Anterior cingulate cortex (tissue), 58 donors: ENCODE measurements around the gene STAG2.

Experiments
- DNase-seq, 58 donors: peaks; one replicate each; lab custom pipeline; 2025; lab: John Stamatoyannopoulos, UW

Gene STAG2

DNA sequence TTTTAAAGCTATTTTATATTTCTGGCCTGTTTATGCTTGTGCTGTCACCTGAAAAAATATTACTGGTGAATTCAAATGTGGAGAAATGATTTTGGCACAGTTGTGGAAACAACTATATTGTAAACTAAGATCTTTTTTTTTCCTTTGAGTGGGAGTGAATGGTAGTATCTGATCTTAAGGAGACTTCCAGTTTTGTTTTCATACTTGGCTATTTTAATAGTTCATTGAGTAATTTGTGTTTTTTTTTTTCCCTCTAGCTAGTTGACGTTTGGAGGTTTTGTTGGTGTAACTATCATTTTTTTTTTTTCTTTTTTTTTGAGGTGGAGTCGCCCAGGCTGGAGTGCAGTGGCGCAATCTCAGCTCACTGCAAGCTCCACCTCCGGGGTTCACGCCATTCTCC, 10.5 kb downstream of the STAG2 start:
- no peak for DNase-seq

DNA sequence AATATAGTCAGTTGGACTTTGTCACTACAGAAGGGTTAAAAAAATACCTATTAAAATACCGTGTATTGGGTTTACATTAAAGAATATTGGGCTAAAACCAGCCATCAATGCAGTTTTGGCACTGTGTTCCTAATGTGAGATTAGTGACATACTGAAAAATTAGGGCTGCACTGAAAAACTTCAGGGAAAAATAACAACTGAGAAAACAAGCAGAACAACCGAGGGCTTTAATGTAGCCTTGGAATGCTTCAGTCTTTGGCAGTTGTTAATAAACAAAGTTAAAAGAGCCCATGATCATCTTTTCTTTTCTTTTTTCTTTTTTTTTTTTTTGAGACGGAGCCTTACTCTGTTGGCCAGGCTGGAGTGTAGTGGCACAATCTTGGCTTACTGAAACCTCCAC, 12.4 kb downstream of the STAG2 start:
- DNase-seq = no peak

DNA sequence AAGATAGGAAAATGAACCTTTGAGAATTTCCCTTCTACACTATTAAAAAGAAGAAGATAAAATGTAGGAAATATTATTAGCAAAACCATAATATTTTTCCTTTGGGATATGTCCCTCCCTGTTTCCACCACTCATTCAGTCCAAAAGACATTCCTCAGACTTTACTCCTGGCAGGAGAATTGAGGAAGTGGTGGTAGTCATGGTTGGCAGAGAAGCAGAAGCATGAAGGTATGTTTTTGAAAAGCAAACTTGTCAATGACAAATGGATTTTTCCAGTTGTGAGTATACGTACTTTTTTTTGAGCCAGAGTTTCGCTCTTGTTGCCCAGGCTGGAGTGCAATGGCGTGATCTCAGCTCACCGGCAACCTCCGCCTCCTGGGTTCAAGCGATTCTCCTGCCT, 13.7 kb downstream of the STAG2 start:
- no peak for DNase-seq

DNA sequence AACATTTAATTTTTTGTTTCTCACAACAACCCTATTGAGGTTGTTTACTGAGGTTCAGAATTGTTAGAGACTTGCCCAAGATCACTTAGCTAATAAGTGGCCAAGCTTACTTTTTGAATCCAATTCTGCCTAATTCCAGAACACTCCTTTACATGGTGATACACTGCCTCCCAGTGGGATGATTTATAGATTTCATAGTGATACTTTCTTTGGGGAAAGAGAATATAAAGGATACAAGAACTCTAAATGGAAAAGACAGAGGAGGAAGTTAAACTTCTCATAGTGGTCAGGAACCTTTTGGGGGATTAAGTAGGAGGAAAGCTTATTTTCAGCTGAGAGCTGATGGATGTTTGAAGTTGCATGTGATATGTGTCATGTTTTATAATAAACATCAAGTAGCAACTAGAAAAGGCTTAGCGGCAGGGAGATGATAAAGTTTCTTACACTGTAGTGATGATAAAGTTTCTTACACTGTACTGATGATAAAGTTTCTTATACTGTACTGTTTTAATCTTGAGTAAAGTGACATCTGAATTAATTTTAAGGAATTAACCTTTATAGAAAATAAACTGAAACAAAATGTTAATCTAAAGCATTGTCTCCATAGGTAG, 15.3 kb downstream of the STAG2 start:
- DNase-seq = peak in 1 of 58 donors; percentile 5

DNA sequence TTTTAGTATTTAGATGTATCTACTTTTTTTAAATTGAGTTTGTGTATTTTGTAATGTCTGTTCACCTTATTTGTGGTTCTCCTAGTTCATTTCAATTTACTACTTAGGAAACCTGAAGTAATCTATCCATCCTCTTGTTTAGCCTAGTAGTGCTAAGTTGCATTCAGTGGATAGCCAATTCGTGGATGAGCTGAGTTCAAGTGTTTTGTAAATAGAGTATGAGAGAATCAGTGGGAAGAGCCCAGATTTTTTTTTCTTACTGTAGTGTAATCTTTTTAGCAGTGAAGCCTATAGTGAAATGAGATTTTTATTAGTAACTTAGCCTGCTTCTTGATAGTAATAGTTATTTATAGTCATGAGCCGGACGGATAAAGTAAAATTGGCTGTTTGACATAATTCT, 21.7 kb downstream of the STAG2 start:
- no peak for DNase-seq

DNA sequence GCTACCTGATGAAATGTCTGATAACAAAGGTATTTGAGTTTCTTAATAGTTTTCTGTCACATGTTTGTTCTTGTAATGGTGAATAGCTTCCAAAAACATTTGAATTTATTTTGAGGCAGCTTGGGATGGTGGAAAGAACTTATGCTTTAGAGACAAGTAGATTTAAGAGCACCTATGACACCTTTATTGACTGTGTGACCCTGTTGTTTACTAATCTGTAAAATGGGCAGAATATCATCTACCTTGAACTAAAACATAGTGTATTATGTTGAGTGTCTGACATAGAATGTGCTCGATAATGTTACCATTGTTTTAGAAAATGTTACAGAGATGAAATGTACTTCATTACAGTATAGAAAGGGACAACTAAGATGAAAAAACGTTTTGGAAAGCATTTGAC, 24.9 kb downstream of the STAG2 start:
- no peak for DNase-seq

DNA sequence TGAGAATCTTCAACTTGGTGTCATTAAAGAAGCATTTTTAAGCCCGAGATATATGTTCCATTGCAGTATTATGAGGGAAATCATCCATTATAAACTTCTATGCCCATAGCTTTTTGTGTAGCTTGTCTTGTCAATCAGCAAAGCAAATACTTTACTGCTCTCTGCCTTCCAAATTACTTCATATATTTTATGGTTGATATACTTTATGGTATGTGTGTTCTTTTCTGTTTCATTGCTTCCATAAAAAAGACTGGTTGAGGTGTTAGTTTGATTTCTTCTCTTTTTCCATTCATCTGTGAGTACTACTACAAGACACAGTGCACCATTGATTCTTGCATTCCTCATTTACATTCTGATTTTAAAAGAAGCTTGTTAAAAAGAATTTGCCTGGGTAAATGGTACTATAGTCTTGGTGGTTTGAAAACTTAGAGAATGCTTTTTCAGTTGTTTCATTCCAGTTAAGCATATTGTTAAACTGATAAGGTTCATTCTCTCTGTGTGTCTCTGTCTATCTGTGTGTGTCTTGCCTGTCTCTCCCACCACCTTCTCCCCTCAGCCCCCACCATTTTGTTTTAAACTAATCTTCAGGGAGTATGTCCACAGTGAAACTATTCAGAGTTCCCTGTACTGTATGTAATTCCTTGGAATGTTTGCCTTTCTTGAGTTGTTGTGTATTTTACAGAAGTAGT, 27.1 kb downstream of the STAG2 start:
- DNase-seq = no peak

DNA sequence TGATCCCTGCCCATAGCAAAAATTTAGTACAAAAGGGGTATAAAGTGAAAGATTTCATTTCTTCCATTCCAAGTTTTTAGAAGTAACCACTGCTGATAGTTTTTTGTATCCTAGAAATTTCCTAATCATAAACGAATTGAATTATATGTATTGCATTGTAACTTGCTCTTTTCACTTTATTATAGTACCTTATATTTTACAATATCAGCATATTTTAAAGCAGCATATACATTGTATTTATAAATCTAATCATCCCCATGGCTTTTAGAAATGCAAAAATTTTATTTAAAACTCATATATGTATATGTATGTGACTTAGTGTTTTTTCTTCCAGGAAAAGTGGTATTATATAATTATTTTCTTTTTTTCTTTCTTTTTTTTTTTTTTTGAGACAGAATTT, 27.7 kb downstream of the STAG2 start:
- DNase-seq = no peak

DNA sequence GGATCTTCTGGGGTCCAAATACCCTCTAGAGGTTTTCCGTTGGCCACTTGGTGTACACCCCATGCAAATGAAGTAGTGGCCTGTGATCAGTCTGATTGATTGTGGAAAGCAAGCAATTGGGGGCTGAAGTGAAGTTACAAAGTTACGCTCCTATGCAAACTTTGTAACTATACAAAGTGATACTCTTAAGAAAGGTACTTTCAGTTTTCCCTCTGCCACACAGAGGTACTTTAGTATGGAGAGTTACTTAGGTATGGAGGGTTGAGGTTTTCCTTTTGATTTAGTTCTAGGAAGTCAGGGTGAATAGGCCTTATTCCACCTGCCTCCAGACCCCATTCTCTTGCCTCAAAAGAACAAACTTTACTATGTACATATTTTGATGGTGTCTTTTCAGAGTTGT, 28.7 kb downstream of the STAG2 start:
- DNase-seq = no peak

DNA sequence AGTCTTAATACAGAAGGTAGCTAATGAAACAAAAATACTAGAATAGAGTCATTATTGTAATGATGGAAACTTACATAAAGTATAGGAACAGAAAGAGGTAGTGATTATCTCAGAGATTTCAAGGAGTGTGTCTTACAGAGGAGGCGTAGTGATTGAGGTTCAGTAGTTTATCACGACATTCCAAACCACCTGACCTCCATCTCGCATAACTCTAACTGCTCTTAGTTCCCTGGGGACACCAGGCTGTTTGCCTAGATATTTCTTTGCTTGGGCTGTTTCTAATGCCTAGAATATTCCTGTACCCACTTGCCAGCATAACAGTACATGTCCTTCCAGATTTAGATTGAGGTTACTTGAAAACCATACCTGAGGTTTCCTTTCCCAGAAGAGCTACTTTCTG, 29.1 kb downstream of the STAG2 start:
- no peak for DNase-seq

DNA sequence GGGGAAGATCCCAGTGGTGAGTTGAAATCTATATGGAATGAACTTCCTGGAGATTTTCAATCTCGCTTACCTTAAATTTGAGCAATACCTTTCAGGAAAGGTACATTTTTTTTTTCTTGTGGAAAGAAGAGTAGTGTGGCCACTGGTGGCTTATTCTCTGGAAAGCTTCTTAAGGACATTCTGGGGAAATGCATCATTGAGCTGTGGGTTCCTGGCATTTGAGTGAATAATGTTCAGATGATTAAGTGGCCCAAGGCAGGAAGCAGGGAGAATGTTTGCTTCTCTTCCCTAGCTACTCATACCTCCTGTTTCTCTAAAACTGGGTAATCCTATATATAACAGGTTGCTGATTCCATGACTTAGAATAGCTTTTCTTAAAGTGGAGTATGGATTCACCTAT, 31.8 kb downstream of the STAG2 start:
- DNase-seq = no peak

DNA sequence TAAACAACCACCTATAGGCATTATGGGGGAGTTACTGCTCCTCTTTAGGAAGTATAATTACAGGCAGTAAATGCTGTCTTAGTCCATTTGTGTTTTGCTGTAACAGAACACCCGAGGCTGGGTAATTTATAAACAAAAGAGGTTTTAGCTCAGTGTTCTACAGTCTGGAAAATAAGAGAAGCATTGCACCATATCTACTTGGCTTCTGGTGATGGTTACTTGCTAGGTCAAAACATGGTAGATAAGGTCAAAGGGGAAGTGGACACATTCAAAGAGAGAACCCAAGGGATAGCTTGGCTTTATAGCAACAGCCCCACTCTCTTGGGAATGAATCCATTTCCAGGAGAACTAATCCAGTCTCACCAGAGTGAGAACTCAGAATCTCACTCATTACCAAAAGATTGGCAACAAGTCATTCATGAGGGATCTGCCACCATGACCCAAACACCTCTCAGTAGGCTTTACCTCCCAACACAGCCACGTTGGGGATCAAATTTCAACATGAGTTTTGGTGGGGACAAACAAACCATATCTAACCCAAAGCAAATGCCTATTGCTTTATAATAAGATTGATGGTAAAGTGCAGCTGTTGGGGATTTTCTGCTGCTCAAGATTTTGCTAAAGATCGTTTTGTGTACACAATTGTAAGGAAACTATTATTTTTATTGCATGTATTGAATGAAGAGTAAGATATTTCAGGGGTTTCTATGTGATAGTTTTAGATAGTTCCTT, 32.6 kb downstream of the STAG2 start:
- no peak for DNase-seq

DNA sequence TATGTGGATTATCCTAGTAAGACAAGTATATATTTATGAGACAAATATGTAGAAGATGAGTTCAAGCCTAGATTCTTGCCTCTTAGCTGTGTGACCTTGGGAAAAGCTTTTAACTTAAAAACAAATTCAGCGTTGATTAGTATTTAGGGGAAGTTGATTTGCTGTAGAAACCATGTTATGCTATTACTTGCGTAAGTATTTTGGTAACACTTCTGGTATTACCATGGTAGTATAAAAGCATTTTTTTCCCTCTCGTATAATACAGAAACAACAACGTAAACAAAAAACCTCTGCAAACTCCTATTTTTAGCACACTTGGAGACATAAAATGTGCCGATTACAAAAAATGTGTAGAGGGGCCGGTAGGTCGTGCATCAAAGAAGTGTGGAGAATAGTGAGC, 33.2 kb downstream of the STAG2 start:
- DNase-seq = no peak

DNA sequence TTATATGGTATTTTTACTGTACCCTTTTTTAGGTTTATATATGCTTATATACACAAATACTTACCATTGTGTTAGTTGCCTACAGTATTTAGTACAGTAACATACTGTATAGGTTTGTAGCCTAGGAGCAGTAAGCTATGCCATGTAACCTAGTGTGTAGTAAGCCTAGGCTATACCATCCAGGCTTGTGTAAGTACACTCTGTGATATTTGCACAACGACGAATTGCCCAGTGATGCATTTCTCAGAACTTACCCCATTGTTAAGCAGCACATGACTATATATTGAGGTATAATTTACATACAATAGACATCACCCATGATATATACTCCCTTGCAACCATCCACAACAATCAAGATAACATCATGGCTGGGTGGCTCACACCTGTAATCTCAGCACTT, 40.1 kb downstream of the STAG2 start:
- no peak for DNase-seq

DNA sequence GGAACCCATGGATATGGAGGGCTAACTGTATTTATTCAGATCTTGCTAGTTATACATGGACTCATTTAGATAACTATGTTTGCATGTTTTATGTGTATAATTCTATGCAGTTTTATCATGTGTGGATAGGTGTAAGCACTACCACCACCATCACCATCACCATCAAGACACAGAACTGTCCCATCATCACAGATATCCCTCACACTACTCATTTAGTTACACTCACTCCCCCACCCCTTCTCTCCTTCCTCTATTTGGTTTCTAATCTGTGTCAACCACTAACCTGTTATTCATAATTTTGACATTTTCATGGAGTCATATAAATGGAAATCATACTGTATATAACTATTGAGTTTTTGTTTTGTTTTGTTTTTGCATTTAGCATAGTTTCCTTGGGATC, 43.7 kb downstream of the STAG2 start:
- no peak for DNase-seq

DNA sequence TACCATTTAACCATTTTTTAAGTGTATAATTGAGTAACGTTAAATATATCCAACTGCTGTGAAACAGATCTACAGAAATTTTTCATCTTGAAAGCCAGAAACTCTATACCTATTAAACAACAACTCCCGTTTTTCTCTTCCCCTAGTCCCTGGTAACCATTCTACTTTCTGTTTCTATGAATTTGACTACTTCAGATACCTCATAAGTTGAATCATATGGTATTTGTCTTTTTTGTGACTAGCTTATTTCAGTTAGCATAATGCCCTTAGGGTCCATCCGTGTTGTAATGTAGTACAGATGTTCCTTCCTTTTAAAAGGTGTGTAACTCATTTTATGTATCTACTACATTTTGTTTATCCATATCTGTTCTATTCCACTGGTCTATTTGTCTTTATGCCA, 48.7 kb downstream of the STAG2 start:
- DNase-seq = no peak

DNA sequence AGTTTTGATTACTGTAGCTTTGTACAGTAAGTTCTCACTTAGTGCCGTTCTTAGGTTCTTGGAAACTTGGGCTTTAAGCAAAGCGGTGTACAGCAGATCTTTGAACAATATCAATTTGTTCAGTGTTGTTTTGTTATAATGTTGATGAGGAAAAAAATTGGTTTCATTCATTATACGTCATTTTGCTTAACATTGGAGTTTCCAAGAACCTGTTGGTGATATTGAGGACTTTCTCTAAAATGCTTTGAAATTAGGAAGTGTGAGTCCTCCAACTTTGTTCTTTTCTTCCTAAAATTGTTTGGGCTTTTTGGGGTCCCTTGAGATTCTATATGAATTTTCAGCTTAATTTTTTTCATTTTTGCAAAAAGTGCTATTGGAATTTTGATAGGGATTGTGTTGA, 49.1 kb downstream of the STAG2 start:
- no peak for DNase-seq

DNA sequence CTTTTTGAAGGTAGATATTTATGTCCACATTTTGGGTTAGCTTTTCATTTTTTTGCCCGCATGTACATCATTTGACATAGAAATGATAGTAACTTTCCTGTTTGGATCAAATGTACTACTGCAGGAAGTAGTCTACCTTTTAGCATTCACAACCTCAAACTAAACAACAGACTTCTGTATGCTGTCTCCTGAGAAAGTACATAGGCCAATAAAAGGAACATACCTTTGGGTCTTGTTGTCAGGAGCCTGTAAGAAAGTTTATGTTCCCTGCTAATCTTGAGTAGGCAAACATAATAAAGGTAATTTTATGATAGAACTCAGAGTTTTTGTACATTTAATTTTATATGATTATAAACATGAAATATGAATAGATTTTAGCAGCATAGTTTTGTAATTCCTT, 54.2 kb downstream of the STAG2 start:
- no peak for DNase-seq

DNA sequence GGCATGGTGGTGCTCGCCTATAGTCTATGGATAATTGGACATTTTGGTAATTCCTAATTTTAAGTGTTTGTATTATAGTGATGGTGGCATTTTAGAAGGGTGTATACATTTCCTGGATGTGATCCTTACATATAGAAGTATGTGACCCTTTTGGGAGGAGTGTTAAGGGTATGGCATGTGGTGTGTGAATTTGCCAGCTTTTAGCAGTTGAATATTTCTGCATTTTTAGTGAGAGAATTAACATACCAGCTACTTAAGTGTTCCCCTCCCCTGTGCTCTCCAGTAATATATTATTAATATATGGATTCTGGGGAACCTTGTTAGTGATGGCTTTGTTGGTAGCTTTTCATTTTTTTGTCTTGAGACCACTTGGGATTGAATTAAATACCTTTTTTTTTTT, 55.3 kb downstream of the STAG2 start:
- DNase-seq = no peak

DNA sequence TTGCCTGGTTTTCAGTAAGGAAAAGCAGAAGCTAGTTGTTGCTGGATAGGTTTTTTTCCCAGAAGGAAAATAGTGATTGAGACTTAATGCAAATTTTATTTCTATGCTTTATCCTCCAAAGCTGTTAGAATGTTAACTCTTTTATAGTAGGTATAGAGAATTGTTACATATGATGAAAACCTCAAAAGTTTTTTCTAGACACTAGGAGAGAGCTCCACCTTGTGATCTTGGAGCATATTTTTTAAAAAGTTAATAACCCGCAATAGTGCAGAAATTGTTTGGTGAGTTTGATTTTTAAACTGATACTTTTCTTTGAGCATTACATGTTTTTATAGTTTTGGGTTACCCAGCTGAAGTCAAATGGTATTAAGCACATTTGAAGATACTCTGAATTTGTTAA, 56.5 kb downstream of the STAG2 start:
- DNase-seq = no peak

DNA sequence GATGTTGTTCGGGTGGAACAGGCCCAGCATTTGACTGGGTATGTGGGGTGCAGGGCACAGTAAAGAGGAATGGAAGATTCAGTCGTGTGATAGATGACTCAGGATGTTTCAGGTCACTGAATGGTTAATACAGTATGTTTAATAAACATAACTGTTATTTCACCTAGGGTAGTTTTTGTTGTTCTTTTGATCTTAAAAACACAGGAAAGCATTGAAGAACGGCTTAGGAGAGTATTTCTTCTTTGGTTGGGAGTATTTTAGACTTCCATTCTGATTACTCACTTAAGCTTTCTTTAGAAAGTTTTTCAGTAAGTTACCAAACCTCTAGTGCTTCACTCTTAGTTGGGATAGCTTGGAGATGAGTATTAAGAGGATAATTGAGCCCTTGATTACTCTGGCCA, 62.3 kb downstream of the STAG2 start:
- no peak for DNase-seq

DNA sequence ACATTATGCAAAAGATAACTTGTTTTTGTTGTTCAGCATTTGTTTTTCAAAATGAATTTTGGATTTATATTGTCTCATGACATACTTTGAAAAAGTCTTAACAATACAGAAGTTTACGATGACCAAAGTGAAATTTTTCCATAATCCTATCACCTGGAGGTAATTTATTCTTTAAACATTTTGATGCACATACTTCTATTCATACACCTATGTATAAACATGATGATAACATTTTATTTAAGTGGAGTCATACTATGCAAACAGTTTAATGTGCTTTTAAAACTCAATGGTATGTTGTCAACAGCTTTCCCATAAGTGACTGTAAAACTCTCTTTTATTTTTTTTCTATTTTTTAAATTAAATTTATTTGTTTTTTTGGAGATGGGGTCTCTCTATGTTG, 65.0 kb downstream of the STAG2 start:
- DNase-seq = no peak
